GM19240 (cell line): ENCODE results near the gene CALML5.

Source experiments
- DNase-seq: peaks from one replicate; pipeline ENCODE4 v3.0.0; 2011; ENCODE audit warnings: low spot score; ENCODE audit not compliant: insufficient read length

The CALML5 gene, protein sequence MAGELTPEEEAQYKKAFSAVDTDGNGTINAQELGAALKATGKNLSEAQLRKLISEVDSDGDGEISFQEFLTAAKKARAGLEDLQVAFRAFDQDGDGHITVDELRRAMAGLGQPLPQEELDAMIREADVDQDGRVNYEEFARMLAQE

DNA sequence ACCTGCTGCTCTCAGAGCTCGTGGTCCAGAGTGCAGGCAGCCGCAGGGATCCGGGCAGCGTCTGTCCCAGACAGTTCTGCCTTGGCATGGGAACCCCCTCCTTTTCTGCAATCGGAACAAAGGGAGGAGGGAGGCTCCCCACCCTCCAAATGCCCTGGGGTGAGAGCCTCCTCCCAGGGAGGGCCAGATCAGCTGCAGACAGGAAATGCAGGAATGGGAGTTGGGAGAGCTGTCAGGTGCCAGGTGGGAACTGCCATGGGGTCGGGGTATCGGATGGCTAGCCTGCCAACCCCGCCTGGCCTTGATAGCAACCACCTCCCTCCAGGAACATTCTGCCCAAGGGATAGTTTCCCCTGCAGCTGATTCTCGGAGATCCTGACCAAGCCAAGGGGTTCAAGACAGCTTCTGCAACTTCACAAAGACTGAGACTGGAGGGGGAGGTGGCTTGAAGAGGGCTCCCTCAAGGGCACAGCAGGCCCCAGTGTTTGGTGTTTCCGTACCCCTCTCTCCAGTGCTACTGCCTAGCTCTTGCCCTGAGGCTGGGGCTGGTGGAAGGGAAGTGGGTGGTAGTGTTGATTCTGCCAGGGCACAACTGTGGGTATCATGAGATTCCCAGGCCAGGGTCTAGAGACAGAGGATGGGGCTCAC, at the start of gene CALML5:
TSS of gene CALML5 (minus strand) at position 78 of the 648 bp plus-strand sequence. CDS start 132 bp downstream, outside the sequence.
- no peak for DNase-seq

DNA sequence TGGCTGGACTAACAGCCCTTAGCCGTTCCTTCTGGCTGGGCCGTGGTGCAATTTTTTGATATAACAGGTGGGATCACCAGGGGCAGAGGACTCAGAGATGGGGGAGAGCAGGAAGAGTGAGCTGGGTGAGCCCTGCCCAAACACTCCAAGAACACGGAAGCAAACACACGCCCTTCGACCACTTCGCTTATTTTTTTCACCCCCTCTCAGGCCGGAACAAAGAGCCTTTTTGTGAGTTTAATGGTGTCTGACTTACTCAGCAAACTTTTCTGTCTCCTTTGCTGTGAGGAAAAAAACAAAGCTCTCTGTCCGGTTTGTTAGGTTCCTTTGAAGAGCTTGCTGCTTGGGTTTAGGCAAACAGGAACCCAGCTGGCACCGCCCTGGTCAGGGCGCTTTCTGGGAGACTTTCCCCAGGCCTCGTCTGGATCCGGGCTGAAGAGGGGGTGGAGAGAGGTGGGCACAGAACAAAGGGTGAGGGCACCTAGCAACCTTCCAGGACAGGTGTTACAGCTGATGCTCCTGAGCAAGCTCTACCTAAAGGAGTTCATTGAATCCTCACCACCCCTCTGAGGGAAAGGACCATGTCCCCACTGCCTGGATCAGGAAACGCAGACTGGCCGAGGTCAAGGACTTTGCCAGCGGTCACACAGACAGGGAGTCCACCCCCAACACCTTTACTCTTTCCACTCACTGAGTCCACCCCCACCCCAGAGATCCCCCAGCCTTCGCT, 48.7 kb upstream of the CALML5 start:
- DNase-seq: no peak

DNA sequence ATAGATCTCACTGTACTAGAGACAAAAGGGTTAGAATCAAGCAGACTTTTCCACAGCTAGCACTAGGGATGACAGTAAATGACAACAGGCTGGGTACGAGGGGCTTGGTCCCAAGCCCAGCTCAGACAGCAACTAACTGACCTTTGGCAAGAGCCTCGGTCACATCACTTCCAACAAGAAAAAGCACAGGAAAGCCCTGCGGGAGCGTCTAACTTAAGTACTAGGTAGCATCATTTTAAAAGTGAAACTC, 48.2 kb upstream of the CALML5 start:
- DNase-seq: no peak

DNA sequence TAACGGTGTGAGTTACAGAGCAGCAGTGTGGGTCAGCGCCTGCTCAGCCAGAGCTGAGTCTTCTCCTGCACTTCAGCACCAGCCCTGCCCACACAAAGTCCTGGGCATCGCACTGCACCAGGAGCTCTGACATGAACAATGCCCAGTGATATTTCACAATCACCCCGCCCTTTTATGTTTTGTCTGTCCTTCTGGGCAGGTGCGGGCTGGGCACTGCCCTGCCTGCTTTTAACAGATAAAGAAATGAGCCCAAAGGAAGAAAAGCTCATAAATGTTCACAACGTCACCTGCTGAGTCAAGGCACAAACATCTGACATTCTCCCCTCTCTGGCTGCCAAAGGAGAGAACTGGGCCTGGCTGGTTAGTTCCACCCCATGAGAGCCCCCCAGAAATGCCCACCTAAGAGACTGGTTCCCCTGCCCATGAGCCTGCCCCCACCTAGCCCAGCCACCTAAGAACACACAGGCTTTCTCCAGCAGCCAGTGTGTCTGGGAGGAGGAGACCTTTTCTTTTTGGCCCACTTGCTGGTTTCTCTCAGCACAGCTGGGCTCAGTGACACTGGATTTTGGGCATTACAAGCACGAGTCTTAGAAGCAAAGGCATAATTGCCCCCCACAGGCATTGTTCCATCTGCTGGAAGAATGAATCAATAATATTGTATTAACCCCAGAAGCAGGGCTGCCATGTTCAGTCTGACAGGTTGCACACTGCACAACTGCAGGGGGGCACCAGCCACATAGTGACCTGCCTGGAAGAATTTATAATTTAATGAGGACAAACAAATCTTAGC, 47.7 kb upstream of the CALML5 start:
- no peak for DNase-seq

DNA sequence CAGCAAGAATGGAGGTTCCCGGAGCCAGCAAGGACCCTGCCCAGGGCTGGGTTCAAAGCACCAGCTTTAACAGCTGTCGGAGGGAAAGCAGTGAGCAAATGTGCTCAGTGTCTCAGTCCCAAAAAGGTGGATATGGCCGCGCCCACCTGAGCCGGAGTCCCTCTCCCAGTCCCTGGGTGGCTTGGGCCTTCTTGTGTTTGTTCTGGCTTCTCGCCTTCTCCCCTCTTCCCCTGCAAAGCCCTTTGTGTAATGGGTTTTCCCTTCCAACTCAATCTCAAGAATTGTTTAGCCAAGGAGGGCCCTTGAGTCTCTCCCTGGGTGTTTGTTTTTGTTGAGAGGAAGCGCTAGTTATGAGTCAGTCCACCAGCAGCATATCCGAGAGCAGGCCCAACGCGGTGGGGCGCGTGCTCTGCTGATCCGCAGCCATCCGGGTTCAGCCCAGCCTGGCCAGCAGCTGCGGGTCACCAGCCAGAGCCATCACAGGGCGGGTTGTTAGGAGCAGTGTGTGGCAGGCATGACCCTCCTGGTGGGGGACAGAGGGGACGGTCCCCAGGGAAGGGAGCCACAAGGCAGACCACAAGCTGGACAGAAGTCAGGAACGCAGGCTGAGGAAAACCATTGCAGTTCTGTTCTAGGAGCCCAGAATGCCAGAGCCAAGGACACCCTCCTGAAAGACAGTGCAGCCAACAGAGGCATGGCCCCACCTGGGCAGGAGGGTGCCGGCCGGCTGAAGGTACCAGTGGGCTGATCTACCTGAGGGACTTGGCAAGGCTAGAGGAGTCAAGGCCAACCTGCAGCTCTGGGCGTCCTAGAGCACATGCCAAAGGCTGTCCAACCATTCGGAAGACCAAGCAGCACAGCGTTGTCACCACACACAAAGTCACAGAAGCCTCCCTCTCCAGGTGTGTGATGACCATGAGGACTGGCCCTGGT, 46.7 kb upstream of the CALML5 start:
- no peak for DNase-seq

DNA sequence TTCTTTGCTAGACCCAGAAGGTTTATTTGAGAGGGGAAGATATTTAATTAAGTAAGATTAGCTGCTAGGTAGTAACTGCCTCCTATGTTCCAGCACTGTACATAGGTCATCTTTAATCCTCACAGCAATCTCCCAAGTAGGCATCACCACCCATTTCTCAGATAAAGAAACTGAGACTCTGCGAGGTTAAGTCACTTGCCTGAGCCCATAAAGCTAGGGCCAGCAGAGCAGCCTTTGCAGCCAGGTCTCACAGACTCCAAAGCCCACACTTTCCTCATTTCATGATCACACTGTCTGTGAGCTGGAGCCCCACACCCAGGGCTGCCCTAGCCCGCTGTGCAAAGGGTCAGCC, 46.0 kb upstream of the CALML5 start:
- no peak for DNase-seq

DNA sequence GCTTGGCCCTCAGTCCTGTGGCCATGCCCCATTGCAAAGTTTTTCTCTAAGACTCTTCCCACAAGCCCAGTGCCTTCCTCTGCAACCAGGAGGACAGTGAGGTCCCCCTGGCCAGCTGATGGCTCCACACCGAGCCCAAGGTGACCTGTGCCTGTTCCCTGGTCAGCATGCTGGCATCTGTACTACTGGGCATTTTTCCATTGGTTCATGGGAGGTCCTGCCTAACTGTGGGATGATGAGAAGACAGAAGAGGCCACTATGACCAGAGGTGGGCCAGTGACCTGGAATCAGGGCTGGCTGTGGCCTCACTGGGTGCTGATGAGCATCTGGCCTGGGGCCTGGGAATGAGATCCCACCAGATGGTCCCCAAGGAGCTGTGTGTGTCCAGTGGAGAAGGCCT, 45.6 kb upstream of the CALML5 start:
- no peak for DNase-seq

DNA sequence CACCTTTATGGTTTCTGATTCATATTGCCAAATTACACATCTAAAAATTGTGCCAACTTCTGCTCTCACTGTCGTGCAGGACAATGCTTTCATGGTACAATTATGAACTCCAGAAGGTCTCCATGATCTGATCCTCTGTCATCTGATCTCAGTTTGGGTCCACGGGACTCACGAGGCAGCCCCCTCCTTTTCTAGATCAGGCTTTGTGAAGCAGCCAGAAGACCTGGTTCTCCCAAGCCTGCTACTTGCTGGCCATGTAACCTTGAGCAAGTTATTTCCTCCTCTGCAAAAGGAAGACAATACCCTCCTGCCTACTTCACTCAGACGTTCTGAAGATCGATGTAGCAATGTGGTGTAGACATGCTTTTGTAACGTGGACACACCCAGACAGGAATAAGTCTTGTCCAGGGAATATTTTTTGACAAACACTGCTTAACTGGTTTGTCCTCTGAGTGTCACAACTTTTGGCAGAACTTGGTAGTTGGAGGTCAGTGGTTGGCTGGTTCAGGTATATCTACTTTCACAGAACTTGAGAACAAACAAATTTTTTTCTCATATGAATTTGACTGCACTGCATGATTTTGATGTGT, 44.9 kb upstream of the CALML5 start:
- no peak for DNase-seq

DNA sequence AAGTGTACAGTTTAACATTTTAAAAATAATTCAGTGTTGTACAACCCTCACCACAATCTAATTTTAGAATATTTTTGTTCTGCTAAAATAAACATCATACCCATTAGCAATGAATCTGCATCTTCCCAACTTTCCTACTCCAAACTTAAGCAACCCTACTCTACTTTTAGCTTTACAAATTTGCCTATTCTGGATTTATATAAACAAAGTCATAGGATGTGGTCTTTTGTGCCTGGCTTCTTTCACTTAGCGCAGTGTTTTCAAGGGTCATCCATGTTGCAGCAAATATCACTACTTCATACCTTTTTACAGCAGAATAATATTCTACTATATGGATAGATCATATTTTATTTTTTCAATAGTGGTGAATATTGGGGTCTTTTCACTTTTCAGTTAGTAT, 44.3 kb upstream of the CALML5 start:
- no peak for DNase-seq

DNA sequence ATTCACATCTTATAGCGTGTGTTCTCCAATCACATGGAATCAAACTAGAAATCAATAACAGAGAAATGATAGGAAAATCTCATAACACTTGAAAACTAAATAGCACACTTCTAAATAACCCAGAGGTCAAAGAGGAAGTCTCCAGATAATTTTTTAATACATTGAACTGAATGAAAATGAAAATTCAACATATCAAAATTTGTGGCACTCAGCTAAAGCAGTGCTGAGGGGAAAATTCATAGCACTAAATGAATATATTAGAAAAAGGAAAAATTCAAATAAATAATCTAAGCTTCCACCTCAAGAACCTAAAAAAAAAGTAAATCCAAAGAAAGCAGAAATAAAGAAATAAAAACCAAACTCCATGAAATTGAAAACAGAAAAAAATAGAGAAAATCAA, 42.7 kb upstream of the CALML5 start:
- no peak for DNase-seq

DNA sequence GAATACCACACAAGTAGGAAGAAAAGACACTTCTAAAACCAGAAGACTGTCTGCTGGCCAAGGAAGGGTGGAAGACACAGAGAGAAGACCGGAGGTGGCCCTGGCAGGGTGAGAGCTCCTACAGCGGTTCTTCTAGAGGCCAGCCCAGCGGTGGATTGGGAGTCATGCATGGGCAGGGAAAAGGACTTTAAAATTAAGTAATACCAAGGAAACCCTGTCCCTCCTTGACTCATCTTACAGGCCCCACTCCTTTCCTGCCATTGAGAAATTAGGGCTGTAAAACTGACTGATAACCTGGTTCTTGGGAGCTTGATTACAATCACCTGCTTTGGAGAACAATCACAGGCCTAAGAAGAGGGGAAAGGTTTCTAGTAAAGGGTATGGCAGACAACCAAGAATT, 41.5 kb upstream of the CALML5 start:
- DNase-seq: no peak

DNA sequence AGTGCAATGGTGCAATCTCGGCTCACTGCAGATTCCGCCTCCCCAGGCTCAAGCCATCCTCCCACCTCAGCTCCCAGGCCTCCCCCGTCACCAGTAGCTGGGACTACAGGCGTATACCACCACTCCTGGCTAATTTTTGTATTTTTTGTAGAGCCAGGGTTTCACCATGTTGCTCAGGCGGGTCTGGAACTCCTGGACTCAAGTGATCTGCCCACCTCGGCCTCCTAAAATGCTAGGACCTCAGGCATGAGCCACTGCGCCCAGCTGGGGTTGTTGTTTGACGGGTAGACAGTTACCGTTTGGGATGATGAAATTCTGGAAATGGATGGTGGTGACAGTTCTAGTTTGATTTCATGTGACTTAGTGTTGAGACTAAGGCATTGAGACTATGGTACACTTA, 40.7 kb upstream of the CALML5 start:
- no peak for DNase-seq

DNA sequence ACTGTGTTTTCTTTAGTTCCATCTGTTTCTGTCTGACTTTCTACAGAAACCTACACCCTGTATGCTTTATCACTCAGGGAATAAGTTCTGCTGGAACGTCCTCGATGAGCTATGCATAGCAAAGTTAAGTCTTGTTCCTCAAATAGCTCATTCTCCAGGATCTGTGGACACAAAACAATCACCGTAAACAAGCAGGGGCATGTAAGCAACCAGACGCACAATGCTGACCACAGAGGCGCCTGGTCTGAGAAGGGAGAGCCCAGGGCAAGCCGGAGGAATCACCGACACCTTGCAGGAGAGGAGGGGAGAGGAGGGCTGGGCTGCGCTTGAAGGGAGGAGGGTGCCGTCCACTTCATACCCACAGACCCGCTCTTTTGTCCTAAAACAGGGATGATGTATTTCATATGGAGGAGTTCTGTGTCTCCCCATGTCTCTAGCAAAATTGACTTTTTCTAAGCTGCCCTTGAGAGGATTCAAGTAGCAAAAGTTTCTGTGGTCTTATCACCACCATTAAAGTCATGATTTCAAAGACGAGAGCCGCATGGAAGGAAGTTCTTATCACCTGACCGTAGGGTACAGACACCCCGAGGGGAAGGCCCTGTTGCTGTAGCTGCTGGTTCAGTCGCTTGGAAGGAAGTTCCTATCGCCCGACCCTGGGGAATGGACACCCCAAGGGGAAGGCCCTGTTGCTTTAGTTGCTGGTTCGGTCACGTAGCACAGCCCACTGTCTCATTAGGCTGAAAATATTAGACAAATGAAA, 39.7 kb upstream of the CALML5 start:
- DNase-seq: no peak

DNA sequence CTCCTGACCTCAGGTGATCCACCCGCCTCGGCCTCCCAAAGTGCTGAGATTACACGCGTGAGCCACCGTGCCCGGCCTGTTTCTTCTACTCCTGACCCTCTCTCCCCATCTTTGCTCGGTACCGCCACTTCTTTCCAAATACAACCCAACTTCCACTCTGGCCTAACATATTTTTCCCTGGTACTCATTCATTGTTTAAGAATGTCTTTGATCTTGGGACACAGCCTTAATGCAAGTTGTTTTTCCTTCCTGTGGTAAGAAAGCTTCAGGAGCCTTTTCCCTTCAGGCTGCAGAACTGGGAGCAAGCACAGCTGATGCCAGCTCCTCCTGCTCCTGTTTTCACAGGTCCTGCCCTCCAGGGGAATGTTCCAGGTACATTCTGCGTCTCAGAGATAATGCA, 39.1 kb upstream of the CALML5 start:
- DNase-seq: no peak

DNA sequence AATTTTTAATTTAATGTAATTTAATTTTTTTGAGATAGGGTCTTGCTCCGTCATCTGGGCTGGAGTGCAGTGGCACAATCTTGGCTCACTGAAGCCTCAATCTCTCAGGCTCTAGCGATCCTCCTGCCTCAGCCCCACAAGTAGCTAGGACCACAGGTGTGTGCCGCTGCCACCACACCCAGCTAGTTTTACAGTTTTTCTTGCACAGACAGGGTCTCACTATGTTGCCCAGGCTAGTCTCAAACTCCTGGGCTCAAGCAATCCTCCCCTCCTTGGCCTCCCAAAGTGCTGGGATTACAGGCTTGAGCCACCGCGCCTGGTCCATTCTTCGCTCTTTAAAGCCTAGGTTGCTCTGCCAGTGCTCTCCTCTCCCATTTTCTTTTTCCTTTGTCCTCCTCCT, 38.3 kb upstream of the CALML5 start:
- no peak for DNase-seq

DNA sequence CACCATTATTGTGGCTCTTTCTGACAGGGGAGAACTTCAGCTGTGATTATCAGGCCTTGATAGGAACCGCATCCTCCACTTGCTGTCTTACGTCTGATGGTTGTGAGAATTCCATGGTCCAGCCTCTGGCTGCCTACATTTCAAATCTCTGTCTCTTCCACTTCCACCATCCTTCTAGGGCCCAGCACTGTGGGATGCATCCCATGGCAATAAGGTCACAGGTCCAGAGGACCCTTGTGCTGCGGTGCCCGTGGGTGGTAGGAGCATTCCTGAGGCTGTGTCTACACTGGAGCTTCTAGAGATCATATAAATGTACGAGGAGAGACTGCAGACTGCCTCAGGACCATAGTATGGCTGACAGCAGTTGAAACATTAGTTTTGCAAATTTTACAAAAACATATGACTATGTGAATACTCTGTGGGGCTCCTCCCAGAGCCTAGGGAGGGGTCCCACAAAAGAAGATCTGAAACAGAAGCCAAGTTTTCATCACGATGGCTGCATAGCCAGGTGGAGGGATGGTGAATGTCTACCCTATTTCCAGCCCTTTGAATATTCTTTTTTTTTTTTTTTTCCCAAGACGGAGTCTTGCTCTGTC, 37.2 kb upstream of the CALML5 start:
- no peak for DNase-seq

DNA sequence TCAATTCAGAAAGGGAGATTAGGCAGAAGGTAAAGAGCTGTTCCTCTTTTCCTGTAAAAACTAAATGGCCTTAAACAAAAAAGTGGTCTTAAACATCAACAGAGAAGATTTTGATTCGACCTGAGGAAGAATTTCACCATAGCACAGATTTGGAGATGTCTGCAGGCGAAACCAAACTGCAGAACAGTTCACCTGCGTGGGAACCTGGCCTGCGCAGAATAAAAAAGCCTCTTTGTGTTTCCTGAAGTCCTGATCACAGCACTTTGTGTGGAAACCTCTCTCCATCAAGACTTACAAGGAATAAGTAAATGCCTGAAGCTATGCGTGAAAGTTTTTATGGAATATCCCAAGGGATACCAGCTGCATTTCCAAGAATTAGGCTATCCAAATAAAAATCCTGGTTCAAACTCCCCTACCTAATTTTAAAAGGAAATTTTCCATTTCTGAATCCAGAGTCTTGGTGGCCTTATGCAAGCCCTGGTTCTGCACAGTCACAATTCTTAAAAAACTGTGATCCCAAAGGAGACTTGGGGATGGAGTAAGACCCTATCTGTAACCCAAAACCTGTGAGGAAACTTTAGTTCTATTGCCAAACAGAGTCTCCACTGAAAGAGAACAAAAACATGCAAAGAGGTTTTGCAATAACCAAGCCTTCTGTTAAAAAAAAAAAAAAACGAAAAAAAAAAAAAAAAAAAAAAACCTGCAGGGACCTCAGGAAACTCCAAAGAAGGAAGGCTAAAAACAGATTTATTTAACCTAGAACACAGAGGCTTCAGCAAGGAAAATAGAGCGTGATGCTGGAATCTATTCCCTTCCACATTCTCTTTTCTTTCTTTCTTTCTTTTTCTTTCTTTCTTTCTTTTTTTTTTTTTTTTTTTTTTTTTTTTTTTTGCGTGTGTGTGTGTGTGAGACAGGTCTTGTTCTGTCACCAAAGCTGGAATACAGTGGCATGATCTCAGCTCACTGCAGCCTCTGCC, 35.8 kb upstream of the CALML5 start:
- DNase-seq: no peak

DNA sequence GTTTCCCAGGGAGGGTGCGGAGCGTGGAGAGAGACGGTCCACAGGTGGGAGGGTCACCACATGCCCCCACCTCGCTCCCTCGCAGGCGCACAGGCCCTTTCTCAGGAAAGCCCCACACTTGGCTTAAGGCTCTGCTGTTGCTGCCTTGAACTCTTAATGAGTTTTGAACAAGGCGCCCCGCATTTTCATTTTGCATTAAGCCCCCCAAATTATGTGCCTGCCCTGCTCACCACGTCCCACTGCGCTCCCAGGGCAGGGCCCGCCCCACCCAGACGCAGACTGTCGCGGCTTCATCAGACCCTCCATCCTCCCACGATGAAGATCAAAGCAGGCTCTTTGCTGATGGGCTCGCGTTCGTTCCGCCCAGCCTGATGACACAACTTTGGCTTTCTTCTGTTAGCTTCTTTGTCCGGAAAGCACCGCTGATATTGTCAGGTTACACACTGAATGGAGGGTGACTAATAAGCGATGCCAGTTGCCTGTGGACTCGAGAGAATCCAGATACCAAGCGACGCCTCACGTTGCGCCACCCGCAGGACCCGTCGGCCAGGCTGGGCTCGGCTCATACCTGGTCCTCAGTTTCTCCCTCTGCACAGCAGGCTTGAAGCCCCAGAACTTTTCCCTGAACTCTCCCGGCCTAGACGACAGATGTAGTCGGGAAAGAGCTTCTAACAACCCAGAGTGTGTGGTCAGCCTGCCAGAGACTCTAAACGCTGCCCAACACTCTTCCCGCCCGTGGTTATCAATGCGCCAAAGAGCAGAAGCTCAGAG, 34.9 kb upstream of the CALML5 start:
- no peak for DNase-seq
